CD14-positive monocyte (primary cell): Measurements from ENCODE around the gene CASK. TPM values are rescaled to one million over a fixed set of nuclear protein-coding genes. Genes with fewer than 3 reads are reported as not detected.

Experiments
- DNase-seq, 3 donors: peaks; one replicate each; pipeline ENCODE4 v3.0.0-alpha.2; 2011 to 2022
- H2AFZ ChIP-seq: 2 replicates; pipeline ENCODE4 v1.6.0; 2012; ENCODE audit warnings: mild to moderate bottlenecking, low read depth, low read length, inconsistent platforms; ENCODE audit not compliant: insufficient read depth, poor library complexity, severe bottlenecking
- H3K27ac ChIP-seq, 2 donors: 1 replicate in 1 of 2; 2 replicates in 1 of 2; pipeline ENCODE4 v1.5.1; 2012 to 2013; ENCODE audit warnings: low read length in 2 of 2, control low read depth in 1 of 2, inconsistent platforms in 1 of 2, low read depth in 1 of 2, mild to moderate bottlenecking in 1 of 2
- H3K27me3 ChIP-seq, 2 donors: one replicate each; pipeline versions ENCODE4 v1.6.0 to v1.6.1; 2011 to 2013; ENCODE audit warnings: low read length in 2 of 2; ENCODE audit not compliant: control insufficient read depth in 2 of 2, insufficient read depth in 2 of 2
- H3K36me3 ChIP-seq, 2 donors: replicated peaks in 1 of 2; 1 replicate in 1 of 2; 2 replicates in 1 of 2; pipeline versions ENCODE4 v1.5.1 to v1.6.1; 2012 to 2013; ENCODE audit warnings: low read length in 2 of 2, control low read depth in 1 of 2, inconsistent platforms in 1 of 2, mild to moderate bottlenecking in 1 of 2; ENCODE audit not compliant: insufficient read depth in 2 of 2, control insufficient read depth in 1 of 2
- H3K4me1 ChIP-seq, 2 donors: 1 replicate in 1 of 2; 2 replicates in 1 of 2; pipeline versions ENCODE4 v1.5.1 to v1.6.1; 2012 to 2013; ENCODE audit warnings: low read length in 2 of 2, control low read depth in 1 of 2, inconsistent platforms in 1 of 2, mild to moderate bottlenecking in 1 of 2, moderate library complexity in 1 of 2; ENCODE audit not compliant: insufficient read depth in 2 of 2, control insufficient read depth in 1 of 2
- H3K4me2 ChIP-seq: replicated peaks from 2 replicates; pipeline ENCODE3; 2012; ENCODE audit warnings: low read length, moderate library complexity, mild to moderate bottlenecking; ENCODE audit not compliant: poor library complexity, severe bottlenecking; ENCODE audit errors: extremely low read depth
- H3K4me3 ChIP-seq, 3 experiments: fragments of 200-600 bp in 1 of 3; sonication (generic) in 1 of 3; replicated peaks in 1 of 3; 1 replicate in 2 of 3; 2 replicates in 1 of 3; pipeline ENCODE4 v1.5.1; 2011 to 2013; ENCODE audit warnings: low read length in 3 of 3, mild to moderate bottlenecking in 3 of 3, control low read depth in 2 of 3, low read depth in 2 of 3, inconsistent platforms in 1 of 3, moderate library complexity in 1 of 3
- H3K79me2 ChIP-seq: 2 replicates; pipeline ENCODE4 v1.6.0; 2012; ENCODE audit warnings: mild to moderate bottlenecking, control low read depth, inconsistent platforms, low read length, moderate library complexity; ENCODE audit not compliant: insufficient read depth
- H3K9ac ChIP-seq: 2 replicates; pipeline ENCODE4 v1.6.0; 2017; ENCODE audit warnings: low read length, mild to moderate bottlenecking; ENCODE audit not compliant: insufficient read depth, poor library complexity, severe bottlenecking
- H3K9me3 ChIP-seq, 2 donors: replicated peaks in 1 of 2; 1 replicate in 1 of 2; 2 replicates in 1 of 2; pipeline versions ENCODE4 v1.5.1 to v1.6.1; 2012 to 2013; ENCODE audit warnings: low read length in 2 of 2, control low read depth in 1 of 2; ENCODE audit not compliant: control insufficient read depth in 1 of 2, insufficient read depth in 1 of 2
- H4K20me1 ChIP-seq: 2 replicates; pipeline ENCODE4 v1.6.0; 2012; ENCODE audit warnings: mild to moderate bottlenecking, low read length, control low read depth, moderate library complexity; ENCODE audit not compliant: insufficient read depth
- H3K27ac Mint-ChIP-seq, 7 donors: one replicate each; pipeline ENCODE4 v1.8.0; 2020; ENCODE audit warnings: mild to moderate bottlenecking in 7 of 7, mixed read lengths in 7 of 7, moderate library complexity in 6 of 7, inconsistent platforms in 2 of 7
- H3K27me3 Mint-ChIP-seq, 3 donors: one replicate each; pipeline ENCODE4 v1.8.0; 2021 to 2022; ENCODE audit warnings: low read depth in 3 of 3, mild to moderate bottlenecking in 3 of 3, mixed read lengths in 3 of 3, moderate library complexity in 3 of 3, inconsistent platforms in 1 of 3
- H3K36me3 Mint-ChIP-seq, 2 donors: one replicate each; pipeline ENCODE4 v1.8.0; 2020; ENCODE audit warnings: mixed read lengths in 2 of 2, inconsistent platforms in 1 of 2, mild to moderate bottlenecking in 1 of 2
- H3K4me1 Mint-ChIP-seq: one replicate; pipeline ENCODE4 v1.8.0; 2020; ENCODE audit warnings: mild to moderate bottlenecking, mixed read lengths
- H3K4me3 Mint-ChIP-seq, 2 donors: one replicate each; pipeline ENCODE4 v1.8.0; 2020; ENCODE audit warnings: mild to moderate bottlenecking in 2 of 2, mixed read lengths in 2 of 2, moderate library complexity in 1 of 2
- H3K9me3 Mint-ChIP-seq, 7 donors: one replicate each; pipeline ENCODE4 v1.8.0; 2020 to 2022; ENCODE audit warnings: mixed read lengths in 7 of 7, mild to moderate bottlenecking in 6 of 7, moderate library complexity in 6 of 7, inconsistent platforms in 2 of 7
- WGBS: methylation state at CpG from one replicate; pipeline ENCODE4 v1.1.5; 2013; ENCODE audit warnings: missing lambda C conversion rate; ENCODE audit not compliant: insufficient coverage; 5-methylcytosine and 5-hydroxymethylcytosine counted together
- intact Hi-C, 2 donors: fragments of 100-400 bp; cut with micrococcal nuclease; formaldehyde crosslinking; loops; one replicate each; pipeline versions ENCODE4 v1.15.0 to v1.15.1; 2023
- polyA plus RNA-seq, 3 donors: library from polyadenylated mRNA; depleted of rRNA in 1 of 3; unstranded in 2 of 3; stranded (reverse) in 1 of 3; fragments of 300-500 nt in 2 of 3; fragments of >200 nt in 1 of 3; fragmentation: Illumina TruSeq in 2 of 3; gene quantifications; 1 replicate in 2 of 3; 2 replicates in 1 of 3; pipeline ENCODE4 v1.2.3, GENCODE V29; 2012 to 2021
- TF ChIP-seq, protein P1 (sequence below): fragments of 200-600 bp; IDR thresholded peaks from one replicate; pipeline ENCODE4 v1.8.0; 2022; ENCODE audit warnings: antibody characterized with exemption, mild to moderate bottlenecking

The CASK gene
- polyA plus RNA-seq, 3 donors, result 0.48 to 7.4 (median 2.5) TPM

DNA sequence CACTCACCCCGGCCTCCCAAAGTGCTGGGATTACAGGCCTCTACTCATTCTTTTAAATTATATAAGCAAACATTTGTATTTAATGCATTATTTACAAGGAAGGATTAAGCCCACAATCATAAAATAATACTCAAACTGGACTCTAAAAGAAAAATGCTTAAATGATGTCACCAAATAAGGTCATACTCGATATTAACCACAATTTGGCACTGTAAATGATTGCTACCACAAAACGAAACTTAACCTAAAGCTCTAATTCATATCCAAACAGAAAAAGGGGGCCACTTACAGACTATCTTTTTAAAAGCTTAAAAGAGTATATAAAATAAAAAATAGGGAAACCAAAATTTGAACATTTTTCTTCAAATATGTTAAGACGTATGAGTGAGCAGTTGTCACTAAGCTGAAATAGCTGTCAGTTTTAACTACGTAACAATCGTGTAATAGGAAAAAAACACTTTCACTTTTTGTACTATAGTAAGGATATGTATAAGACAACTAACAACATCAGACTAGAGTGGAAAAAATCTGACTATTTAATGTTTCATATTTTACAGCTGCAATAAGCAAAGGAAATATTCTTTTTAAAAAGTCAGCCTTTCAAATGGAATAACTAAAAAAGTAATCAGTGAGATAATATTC is 342.8 kb downstream of the CASK start:
- peaks cover 9 to 11% of the 10 kb centered on the region in 2 donors for H3K4me1 ChIP-seq
- DNase-seq, result peak in 1 of 3 donors; percentile 12
- Mint-ChIP-seq H3K27me3 (peaks cover 0 to 14% (median 0%) of the 10 kb centered on the region in 3 donors), H3K36me3 (peaks cover 6 to 14% of the 10 kb centered on the region in 2 donors), H3K4me3 (peak overlapping the region in 1 of 2 donors; percentile 51), H3K9me3 (peaks cover 0 to 2% (median 0%) of the 10 kb centered on the region in 7 donors), H3K27ac (peak overlapping the region in 5 of 7 donors; percentile 16 to 82 (median 75)), H3K4me1 (peaks cover 16% of the 10 kb centered on the region)
- H2AFZ ChIP-seq, result peak overlapping the region; percentile 29
- peak overlapping the region in 1 of 3 experiments; percentile 16 for H3K4me3 ChIP-seq
- H3K36me3 ChIP-seq, result peaks cover 0 to 3% of the 10 kb centered on the region in 2 donors
- H3K4me2 ChIP-seq, result peak overlapping the region; percentile 22
- H3K9me3 ChIP-seq, result no peaks in the 10 kb centered on the region
- peak overlapping the region in 1 of 2 donors; percentile 64 for H3K27ac ChIP-seq
- H3K79me2 ChIP-seq, result no peaks in the 10 kb centered on the region
- peaks cover 0 to 2% of the 10 kb centered on the region in 2 donors for H3K27me3 ChIP-seq
- WGBS, result no CpG with 5 or more reads among the region's 6 CpGs
- intact Hi-C loops, result no loop called here
- no peaks in the 10 kb centered on the region for H4K20me1 ChIP-seq
- peak overlapping the region; percentile 21 for H3K9ac ChIP-seq
- TF ChIP-seq, protein P1, sequence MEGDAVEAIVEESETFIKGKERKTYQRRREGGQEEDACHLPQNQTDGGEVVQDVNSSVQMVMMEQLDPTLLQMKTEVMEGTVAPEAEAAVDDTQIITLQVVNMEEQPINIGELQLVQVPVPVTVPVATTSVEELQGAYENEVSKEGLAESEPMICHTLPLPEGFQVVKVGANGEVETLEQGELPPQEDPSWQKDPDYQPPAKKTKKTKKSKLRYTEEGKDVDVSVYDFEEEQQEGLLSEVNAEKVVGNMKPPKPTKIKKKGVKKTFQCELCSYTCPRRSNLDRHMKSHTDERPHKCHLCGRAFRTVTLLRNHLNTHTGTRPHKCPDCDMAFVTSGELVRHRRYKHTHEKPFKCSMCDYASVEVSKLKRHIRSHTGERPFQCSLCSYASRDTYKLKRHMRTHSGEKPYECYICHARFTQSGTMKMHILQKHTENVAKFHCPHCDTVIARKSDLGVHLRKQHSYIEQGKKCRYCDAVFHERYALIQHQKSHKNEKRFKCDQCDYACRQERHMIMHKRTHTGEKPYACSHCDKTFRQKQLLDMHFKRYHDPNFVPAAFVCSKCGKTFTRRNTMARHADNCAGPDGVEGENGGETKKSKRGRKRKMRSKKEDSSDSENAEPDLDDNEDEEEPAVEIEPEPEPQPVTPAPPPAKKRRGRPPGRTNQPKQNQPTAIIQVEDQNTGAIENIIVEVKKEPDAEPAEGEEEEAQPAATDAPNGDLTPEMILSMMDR, result no peak

DNA sequence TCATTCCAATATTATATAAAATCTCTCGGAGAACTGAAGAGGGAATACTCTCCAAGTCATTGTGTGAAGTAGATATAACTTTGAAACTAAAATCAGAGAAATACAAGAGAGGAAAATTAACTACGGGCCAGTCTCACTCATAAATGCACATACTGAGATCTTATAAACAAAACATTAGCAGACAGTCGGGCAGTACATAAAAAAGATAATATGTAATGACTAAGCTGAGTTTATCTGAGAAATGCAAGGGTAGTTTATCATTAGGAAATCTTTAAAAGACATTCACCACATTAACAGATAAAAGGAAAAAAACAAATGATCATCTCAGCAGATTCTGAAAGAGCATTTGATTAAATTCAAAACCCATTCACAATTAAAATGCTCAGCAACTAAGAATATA is 359.5 kb downstream of the CASK start:
- no peak overlapping the region for H3K27ac Mint-ChIP-seq
- Histone ChIP-seq H3K9me3 (no peaks in the 10 kb centered on the region), H3K36me3 (no peaks in the 10 kb centered on the region), H2AFZ (no peak overlapping the region), H3K4me2 (no peak overlapping the region), H3K4me1 (peaks cover 21 to 28% of the 10 kb centered on the region in 2 donors), H4K20me1 (no peaks in the 10 kb centered on the region), H3K27ac (no peak overlapping the region), H3K79me2 (no peaks in the 10 kb centered on the region), H3K4me3 (no peak overlapping the region), H3K9ac (no peak overlapping the region), H3K27me3 (peaks cover 0 to 5% of the 10 kb centered on the region in 2 donors)
- DNase-seq, result no peak
- TF ChIP-seq, protein P1, result no peak
- H3K4me3 Mint-ChIP-seq, result no peak overlapping the region
- no peaks in the 10 kb centered on the region for H3K27me3 Mint-ChIP-seq
- intact Hi-C loops, result no loop called here
- H3K4me1 Mint-ChIP-seq, result peaks cover 16% of the 10 kb centered on the region
- peaks cover 4 to 9% of the 10 kb centered on the region in 2 donors for H3K36me3 Mint-ChIP-seq
- no CpG with 5 or more reads among the region's 3 CpGs for WGBS
- peaks cover 0 to 6% (median 0%) of the 10 kb centered on the region in 7 donors for H3K9me3 Mint-ChIP-seq
